Activated CD4-positive, alpha-beta T cell treated with anti-CD3 and anti-CD28 coated beads, Interleukin-2, amount 50 U/mL, for 4 hours (primary cell): ENCODE data around the gene ABHD17A.
A peak's percentile ranks its signal among the peaks of the same experiment; 100 is the strongest.
"Not testable (repeated sequence)": the region's sequence is repeated elsewhere in the genome, so short reads cannot be mapped to it uniquely, and the experiment has no call there.

ENCODE experiments used
- DNase-seq, 2 experiments: peaks; one replicate each; pipeline ENCODE4 v3.0.0-alpha.2; 2020

Gene ABHD17A

DNA sequence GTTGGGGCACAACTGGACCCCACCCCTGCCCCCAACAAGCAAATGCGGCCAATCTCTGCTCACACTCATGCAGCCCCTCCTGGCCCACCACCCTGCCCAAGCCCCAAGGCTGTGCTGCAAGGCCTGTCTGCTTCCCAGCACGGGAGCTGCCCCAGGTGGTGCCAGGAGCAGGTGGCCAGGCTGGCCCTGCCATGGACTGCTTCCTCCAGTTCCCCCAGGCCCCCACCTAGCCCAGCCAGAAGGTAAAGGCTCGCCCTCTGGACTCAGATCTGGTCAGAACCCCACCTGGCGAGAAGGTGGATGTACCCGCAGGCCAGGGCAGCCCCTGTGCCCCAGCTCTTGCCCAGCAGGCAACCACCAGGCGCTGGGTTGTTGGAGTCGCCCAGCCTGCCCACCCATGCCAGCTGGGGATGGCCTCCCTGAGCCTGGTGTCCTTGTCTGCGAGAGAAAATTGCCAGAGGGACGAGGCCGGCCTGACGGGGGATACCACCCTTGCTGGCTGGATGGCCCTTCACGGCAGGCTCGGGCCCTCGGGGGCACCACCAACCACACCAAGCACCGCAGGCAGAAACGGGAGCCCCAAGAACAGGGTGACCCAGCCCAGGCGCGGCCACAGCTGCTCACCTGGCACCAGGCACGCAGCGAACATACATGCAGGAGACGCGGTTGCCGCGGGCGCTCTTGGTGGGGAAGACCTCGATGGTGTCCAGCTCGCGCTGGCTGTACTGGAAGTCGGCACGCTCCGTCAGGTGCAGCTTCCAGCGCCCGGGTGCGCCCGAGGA is 4.5 kb downstream of the ABHD17A start:
- DNase-seq, result no peak

DNA sequence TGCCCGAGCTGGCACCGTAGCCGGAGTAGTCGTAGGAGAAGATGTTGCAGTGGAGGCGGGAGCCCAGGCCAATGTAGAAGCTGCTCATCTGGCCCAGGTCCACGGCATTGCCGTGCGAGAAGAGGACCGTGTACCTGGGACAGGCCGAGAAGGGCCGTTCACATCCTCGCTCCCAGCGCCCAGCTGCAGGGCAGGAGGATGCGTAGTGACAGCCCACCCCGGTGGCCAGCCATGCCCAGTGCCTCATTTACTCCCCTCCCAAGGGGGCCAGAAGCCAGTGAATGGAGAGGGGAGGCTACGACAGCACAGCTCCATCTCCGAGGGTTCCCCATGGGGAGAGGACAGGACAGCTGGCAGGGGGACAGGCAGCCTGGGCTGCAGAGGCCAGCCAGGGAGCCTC is 5.3 kb downstream of the ABHD17A start:
- not testable (repeated sequence) for DNase-seq

DNA sequence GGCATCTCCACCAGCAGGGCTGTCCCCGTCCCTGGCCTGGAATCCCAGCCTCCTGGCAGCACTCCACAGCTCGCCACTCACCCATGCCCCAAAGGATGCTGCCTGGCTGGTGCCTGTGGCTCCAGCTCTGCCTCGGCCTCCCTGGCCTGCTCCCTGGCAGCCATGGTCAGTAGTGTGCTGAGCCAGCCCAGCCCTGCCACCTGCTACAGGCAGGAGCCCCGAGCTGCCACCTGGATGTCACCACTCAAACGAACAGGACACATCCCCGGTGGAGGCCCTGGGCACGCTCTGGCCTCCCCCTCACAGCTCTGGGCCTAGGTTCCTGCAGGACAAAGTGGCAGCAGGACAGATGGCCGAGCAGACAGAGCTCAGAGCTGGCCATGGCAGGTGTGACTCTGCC is 6.7 kb downstream of the ABHD17A start:
- not testable (repeated sequence) for DNase-seq

DNA sequence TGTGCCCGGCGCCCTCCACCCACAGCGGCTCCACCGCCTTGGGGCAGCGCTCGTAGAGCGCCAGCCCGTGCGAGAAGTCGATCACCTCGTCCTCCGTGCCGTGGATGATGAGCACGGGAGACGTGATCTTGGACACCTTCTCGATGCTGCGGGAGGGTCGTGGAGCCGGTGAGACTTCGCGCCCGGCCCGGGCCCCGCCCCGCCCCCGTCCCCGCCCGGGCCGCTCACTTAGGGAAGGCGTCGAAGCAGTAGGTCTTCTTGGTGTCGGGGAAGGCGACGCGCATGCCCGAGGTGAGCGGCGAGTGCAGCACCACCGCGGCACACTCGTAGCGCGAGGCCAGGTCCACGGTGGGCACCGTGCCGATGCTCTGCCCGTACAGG is 8.0 kb downstream of the ABHD17A start:
- DNase-seq, result not testable (repeated sequence)

DNA sequence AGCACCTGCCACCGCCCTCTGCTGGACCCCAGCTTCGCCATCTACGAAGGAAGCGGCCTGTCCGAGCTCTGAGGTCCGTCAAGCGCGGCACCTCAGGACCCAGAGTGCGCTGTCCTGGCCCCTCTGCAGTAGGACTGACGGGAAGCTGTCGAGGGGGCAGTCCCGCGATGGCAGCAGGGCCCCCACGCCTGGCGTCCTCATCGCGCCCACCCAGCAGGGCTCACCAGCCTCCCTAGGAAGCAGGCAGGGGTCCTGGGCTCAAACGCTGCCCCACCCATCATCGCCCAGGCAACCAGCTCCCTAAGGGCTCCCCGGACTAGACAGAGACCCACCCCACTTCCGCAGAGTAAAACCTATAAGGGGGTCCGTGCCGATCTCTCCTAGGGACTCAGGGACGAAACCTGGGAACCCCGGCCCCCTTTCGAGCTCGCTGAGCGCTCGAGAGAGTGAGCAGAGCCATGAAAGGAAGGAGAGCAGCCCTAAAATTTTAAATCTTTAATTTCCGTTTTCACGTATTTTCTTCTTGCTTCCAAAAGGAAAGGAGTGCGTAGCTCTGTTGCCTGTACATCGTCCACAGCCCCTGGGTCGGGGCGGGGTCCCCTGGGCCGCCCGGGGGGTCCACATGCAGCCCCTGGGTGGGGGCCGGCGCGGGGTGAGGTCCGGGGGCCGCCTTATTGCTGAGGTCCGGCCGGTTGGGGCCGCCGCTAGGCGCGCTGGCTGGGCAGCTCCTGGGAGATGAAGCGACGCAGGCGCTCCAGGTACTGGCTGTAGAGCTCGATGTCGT is 8.6 kb downstream of the ABHD17A start:
- DNase-seq, result not testable (repeated sequence)

DNA sequence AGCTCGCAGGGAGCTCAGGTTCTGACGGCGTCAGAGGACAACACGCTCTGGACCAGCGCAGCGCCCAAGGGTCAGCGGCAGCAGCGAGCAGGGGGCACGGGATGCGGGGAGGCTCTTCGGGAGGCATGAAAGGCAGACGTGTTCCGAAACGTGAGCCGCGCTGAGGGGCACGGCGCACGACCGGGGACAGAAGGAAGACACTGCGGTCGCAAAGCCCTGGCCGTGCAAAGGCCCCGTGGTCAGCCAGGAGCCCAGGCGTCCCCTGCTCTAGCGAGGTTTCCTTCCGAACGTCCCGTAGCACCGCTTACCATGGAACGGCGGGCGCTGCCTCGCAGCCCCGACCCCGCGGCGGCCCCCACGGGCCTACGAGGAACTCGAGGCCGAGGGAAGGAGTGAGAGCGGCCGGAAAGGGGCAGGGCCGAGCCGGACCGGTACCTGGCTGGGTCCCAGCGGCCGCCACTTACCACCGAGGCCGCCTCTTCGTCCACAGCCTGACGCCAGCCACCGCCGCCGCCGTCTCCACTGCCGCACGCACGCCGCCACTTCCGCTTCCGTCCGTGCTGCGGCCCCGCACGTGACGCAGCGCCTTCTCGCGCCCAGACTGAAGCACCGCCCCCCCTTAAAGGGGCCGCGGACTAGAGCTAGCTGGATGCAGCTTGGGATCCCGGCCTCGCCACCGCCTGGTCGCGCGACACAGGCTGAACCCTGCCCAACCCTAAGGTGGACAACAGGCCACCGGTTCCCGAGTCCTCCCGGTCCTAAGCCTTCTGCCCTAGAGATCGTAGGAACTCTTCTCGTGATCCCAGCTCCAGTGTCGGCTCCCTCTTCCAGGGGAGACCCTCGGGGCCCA is 9.4 kb downstream of the ABHD17A start:
- peak; percentile 75 to 76 for DNase-seq

DNA sequence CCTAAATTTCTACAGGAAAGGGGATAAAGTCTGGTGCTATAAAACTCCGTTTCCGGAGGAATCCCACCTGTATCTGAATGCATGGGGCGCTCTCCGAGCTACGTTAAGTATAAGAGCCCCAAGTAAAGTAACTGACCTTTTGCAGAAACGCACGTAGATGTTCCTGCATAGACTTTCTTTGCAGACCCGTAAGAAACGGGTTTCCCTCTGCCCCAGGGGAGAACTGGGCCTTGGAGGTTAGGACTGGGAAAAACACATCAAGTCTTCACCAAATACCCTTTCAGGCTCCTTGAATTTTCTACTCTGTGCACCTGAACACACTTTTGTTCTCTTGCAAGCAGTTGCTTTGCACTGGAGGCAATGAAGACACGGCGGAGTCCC is 10.0 kb downstream of the ABHD17A start:
- DNase-seq, result not testable (repeated sequence)

DNA sequence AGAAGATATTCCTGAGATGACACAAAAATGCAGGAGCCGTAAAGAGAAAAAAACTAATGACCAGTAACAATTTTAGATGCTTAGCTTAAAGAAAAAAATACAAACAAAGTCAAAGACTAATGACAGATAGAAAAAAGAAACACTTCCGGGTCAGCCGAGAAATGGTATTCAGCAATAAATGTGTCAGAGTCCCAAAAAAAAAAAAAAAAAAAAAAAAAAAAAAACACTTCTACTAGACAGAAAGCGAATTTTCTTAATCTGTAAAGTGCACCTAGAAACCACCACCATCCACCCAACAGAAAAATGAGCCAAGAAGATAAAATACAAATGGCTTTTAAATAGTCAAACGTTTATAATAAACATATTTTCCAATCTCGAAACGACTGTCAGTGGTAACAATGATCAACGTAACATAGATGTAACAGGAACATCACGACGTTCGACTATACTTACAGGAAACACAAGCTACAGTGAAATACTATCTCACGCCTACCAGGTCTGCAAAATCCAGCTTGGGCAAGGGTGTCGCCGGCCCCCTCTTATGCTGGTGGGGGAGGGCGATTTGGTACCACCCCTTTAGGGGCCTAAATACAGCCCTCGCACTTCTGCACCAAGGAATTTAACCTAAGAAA is 10.6 kb downstream of the ABHD17A start:
- no peak for DNase-seq

DNA sequence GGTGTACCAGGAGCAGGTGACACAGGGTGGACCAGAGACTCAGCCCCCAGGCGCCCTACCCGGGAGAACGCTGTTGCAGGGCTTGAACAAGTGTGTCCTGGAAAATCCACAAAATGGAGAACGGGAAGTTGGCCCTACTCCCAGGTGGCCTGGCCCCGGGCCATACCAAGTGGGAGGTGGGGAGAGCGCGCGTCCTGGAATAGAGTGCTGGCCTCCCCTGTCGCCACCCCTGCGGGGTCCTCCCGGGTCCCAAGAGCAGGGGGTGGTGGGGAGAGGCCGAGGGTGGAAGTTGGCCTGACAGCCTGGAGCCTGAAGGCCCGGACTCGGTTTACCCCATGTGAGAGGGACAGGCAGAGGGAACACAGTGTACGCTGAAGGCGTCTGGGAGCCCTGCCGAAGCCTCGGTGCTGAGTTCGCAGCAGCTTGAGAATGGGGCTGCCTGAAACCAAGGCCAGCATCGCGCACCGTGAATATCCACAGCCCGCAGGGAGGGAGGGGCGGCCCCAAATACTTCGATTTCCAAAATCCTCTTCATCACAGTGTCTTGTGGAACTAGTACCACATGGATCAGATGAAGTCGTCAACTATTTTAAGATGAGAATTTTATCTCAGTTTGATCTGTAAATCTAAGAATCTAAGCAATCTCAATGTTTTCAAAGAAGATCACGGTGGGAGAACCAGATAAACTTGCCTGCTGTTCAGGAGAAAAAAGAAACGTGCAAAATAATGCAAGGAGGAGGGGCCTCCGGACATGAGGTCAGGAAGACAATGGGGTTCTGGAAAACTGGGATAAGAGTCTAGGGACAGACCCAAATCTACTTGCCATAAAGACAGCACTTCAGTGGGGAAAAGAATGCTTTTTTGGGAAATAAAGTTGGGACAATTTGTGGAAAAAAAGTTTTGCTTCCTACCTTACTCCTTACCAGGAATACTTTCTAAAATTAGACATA is 11.5 kb downstream of the ABHD17A start:
- DNase-seq, result no peak

DNA sequence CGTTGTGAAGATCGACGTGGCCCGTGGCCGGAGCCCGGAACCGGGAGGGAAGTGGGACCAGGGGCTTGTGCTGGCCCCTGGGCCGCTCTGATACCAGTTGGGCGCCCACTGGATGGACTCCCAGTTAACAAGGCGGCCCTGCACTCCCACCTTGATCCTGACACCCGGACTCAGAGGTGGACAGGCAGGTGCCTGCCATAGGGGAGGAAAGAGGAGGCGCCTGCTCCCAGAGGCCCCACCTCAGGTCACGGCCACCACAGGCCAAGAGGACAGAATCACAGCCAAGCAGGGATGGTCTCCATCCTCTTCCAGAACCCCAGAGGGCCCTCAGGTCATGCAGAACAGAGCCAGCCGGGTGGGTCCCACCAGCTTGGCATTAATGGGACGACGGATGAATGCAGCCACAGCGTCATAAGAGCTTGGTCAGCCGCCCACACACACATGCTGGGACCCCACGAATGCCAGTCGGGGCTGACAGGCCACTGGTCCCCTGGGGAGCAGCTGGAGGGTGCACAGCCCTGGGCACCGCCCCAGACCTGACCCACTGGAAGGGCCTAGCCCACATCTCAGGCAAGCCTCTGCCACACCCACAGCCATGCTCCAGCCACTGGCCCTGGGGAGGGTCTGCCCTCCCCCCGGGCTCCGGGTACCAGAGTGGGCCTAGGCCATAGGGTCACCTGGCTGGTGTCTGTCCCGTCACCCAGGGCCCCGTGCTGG is 12.3 kb downstream of the ABHD17A start:
- no peak for DNase-seq

DNA sequence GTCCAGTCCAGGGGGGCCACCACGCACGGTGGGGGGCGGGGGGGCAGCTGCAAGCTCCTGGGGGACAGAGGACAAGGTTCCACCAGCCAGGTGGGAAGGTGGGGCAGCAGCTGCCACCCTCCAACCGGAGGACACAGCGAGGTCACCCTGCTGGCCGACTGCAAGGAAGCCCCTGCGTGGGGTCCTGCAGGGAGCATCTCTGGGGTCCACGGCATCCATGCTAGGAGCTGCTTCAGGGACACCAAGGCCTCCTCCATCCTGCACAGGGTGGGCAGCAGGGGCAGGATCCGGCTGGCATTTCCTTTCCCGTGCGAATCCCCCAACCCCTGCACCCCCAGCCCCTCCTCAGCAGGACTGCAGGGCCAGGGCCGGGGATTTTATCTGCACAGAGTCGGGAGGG is 13.7 kb downstream of the ABHD17A start:
- no peak for DNase-seq

DNA sequence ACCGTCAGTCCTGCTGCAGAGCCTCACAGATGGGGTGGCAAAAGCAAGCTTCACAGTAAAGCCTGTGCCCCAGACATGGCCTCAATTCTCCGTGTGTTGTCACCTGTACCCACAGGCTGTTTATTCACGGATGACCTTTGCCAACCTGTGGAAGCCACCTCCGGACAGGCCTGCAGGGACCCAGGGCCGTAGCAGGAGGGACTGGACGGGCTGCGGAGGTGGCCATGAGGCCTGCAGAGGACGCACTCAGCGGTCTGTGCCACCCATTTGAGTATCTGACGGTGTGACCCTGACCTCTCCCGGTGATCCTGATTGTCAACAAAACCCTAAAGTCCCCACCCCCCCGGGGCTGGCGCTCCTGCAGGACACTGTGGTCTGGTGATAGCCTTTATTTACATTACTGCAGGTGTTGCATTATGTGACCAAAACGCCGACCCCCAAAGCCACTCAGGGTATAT is 14.1 kb downstream of the ABHD17A start:
- no peak for DNase-seq

DNA sequence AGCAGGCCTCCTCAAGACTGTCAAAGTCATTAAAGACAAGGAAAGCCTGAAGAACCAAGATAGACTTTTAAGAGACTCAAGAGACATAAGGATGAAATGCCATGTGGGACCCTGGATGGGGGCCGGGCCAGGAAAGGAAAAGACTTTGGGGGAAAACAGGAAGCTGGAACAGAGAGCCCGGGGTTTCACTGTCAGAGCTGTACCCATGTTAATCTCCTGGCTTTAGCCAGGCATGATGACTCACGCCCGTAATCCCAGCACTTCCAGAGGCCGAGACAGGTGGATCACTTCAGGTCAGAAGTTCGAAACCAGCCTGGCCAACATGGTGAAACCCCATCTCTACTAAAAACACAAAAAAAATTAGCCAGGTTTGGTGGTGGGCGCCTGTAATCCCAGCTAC is 16.3 kb downstream of the ABHD17A start:
- no peak for DNase-seq

DNA sequence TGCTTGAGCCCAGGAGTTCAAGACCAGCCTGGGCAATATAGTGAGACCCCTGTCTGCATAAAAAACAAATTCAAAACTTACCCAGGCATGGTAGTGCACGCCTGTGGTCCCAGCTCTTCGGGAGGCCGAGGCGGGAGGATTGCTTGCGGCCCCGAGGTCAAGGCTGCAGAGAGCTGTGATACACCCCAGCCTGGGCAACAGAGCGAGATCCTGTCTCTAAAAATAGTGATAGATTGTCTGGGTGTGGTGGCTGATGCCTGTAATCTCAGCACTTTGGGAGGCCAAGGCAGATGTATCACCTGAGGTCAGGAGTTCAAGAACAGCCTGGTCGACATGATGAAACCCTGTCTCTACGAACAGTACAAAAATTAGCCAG is 18.0 kb downstream of the ABHD17A start:
- no peak for DNase-seq

DNA sequence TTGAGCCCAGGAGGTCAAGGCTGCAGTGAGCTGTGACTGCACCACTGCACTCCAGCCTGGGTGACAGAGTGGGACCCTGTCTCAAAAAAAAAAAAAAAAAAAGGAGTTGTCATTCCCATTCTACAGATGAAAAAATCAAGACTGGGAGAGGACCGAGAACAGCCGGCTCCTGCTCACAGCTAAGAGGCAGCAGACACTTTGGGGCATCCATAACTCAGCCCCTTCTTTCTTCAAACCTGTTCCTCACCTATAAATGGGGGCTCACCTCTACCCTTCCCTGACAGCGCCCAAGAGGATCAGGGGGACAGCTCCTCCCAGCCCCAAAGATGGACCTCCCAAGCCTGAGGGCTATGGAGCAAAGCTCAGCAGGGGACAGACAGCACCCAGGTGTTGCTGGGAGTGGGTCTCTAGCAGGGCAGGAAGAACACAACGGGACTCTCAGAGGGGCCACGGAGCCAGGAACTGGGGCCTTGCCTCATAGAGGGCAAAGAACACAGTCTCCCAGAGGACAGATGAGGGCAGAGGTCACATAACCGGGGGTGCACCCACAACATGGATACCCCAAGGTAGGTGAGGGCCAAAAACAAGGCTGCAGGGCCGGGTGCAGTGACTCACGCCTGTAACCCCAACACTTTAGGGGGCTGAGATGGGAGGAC is 18.5 kb downstream of the ABHD17A start:
- no peak for DNase-seq

DNA sequence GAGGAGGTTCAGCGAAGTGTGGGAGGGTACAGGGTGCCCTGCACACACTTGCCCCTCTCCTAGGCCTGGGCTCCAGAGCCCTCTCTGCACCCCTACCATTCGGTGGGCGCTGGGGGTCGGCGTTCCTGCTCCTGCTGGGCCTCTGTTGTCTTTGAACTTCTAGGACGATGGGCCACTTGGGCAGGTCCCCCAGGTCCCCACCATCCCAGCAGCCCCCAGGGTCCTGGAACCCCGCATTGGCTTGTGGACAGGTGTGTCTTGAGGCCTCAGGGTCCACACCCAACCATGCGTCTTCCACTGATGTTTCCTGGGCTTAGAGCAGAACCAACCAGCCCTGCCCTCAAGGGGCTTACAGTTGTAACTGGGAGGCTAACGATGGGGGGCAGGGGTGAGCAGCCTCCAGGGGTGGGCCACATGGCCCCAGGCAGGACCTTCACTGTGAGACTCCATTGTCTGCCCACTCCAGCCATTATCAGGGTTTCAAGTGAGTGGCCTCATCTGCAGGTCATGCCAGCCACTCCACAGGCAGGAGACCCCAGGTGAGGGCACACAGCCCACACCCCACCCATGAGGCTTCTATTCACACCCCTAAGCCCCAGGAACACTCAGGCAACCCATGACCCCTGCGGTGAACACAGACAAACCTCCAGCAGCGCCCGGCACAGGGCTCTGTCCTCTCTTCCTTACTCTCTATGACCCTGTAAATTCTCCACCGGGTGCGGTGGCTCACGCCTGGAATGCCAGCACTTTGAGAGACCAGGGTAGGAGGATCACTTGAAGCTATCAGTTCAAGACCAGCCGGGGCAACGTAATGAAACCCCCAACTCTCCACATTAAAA is 19.9 kb downstream of the ABHD17A start:
- no peak for DNase-seq

DNA sequence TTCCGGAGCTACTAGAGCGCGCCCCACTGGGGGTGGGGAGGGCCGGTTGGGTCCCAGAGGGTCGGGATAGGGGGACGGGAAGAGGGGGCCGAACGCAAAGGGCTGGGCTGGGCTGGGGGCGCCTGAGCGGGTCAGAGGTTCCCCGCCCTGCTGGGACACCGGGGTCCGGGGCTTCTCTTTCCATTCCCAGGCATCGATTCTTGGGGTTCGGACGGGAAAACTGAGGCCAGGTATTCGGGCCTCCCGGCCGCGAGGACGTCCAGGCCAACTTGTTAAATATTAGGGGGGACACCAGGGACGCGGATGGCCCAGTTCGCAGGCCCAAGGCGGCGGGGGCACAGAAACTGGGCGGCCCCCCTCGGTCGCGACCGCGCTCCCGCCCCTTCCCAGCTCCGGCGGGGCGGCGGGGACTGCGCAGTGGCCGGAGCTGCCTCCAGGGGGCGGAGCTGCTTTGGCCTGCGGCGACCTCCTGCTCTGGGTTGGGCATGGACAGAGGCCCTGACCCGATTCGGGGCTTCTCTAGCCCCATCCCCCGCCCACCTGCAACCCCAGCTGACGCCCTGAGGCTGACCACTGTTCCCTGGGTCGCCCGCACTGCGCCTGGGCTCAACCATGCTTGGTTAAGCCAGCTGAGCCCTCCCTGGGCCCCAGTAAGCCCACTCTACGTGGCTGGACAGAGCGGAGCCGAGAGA is 20.7 kb downstream of the ABHD17A start:
- peak; percentile 45 to 52 for DNase-seq

DNA sequence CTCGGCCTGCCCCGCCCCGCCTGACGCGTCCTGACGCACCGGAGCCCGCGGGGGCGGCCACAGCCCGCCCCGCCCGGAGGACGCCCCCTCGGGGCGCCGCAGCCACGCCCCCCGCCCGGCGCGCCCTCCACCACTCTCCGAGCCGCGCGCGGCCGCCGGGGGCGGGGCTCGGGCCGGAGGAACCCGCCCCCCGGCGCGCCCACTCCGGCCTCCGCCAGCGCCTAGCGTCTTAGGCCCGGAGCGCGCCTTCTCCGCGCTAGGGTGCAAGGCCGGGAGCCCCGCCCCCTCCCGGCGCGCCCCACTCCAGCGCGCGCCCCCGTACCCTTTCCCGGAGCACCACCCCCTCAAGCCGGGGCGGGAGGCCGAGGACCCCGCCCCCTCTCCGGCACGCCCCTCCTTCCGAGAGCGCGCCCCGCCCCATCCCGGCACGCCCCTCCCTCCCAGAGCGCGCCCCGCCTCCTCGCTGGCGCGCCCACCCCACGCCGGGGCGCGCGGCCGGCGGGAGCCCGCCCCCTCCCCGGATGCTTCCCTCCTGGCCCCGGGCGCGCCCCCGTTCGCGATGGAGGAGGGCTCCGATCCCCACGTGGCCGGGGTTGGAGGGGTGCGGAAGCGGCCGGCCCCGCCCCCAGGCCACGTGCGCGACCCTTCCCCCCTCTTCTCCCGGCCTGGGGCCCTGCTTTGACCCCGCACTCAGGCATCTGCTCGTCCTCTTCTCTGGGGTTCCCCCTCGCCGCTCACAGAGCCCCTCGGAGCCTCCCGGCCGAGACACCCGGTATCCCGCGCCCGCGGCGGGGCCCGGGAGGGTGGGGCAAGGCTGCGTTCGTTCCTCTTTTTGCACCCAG is 21.4 kb downstream of the ABHD17A start:
- DNase-seq, result peak; percentile 89 to 93
